Testis (tissue), 2 donors: Measurements from ENCODE around the gene VSTM1.

ENCODE experiments used
- POLR2A ChIP-seq: fragments of 450-650 bp; IDR thresholded peaks from one replicate; pipeline ENCODE4 v1.6.1; 2017; ENCODE audit warnings: antibody characterized with exemption, mild to moderate bottlenecking, moderate library complexity
- TF ChIP-seq, protein P1 (sequence below), 3 experiments: fragments of 450-650 bp in 2 of 3; fragments of 200-600 bp in 1 of 3; sonication (generic) in 1 of 3; IDR thresholded peaks; one replicate each; pipeline ENCODE4 v1.5.1; 2016 to 2019; ENCODE audit warnings: antibody characterized with exemption in 3 of 3, mild to moderate bottlenecking in 2 of 3, moderate library complexity in 1 of 3

DNA sequence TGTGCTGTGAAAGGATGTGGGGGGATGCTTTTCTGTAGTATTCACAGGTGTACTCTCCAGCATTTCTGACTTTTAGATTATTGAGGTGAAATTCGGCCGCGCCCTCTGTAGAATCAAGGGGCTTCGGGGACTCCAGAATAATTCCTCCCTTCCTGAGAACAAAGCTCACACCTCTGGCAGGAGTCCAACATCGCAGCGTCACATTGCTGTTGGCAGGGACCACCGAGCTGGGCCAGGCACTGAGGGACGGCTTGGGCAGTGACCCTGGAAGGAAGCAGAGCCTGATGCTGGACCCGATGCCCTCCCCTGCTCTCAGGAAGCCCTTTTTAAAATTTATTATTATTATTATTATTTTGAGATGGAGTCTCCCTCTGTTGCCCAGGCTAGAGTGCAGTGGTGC, 11.2 kb upstream of the VSTM1 start:
- TF ChIP-seq POLR2A: no peak
- TF ChIP-seq, protein P1, sequence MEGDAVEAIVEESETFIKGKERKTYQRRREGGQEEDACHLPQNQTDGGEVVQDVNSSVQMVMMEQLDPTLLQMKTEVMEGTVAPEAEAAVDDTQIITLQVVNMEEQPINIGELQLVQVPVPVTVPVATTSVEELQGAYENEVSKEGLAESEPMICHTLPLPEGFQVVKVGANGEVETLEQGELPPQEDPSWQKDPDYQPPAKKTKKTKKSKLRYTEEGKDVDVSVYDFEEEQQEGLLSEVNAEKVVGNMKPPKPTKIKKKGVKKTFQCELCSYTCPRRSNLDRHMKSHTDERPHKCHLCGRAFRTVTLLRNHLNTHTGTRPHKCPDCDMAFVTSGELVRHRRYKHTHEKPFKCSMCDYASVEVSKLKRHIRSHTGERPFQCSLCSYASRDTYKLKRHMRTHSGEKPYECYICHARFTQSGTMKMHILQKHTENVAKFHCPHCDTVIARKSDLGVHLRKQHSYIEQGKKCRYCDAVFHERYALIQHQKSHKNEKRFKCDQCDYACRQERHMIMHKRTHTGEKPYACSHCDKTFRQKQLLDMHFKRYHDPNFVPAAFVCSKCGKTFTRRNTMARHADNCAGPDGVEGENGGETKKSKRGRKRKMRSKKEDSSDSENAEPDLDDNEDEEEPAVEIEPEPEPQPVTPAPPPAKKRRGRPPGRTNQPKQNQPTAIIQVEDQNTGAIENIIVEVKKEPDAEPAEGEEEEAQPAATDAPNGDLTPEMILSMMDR (IDR thresholded peaks at IDR 0.05): no peak
